Spleen (tissue), 11 donors: ENCODE results near the gene PPT2. TPM values are rescaled to one million over a fixed set of nuclear protein-coding genes. Genes with fewer than 3 reads are reported as not detected.

Experiments used
- DNase-seq: peaks from one replicate; pipeline ENCODE4 v3.0.0-alpha.2; 2020
- H3K27ac ChIP-seq, 8 donors: fragments of 200-600 bp; sonication (generic) in 7 of 8; 1 replicate in 4 of 8; 2 replicates in 4 of 8; pipeline versions ENCODE4 v1.5.0 to v1.8.0; 2016 to 2021; ENCODE audit warnings: inconsistent platforms in 4 of 8, mild to moderate bottlenecking in 4 of 8, moderate library complexity in 1 of 8
- H3K27me3 ChIP-seq, 7 donors: fragments of 200-600 bp; sonication (generic) in 6 of 7; replicated peaks in 1 of 7; 1 replicate in 4 of 7; 2 replicates in 3 of 7; pipeline versions ENCODE4 v1.5.0 to v1.8.0; 2016 to 2021; ENCODE audit warnings: inconsistent platforms in 3 of 7, mild to moderate bottlenecking in 1 of 7
- H3K36me3 ChIP-seq, 6 donors: fragments of 200-600 bp; sonication (generic) in 5 of 6; 1 replicate in 4 of 6; 2 replicates in 2 of 6; pipeline versions ENCODE4 v1.5.0 to v1.8.0; 2016 to 2021; ENCODE audit warnings: inconsistent platforms in 2 of 6
- H3K4me1 ChIP-seq, 6 donors: fragments of 200-600 bp; sonication (generic) in 5 of 6; 1 replicate in 3 of 6; 2 replicates in 3 of 6; pipeline versions ENCODE4 v1.5.0 to v1.8.0; 2016 to 2021; ENCODE audit warnings: inconsistent platforms in 3 of 6
- H3K4me3 ChIP-seq, 8 donors: fragments of 200-600 bp; sonication (generic) in 7 of 8; 1 replicate in 4 of 8; 2 replicates in 4 of 8; pipeline versions ENCODE4 v1.5.0 to v1.8.0; 2016 to 2021; ENCODE audit warnings: inconsistent platforms in 4 of 8, mild to moderate bottlenecking in 4 of 8, moderate library complexity in 2 of 8
- H3K9me3 ChIP-seq, 8 donors: fragments of 200-600 bp; sonication (generic) in 7 of 8; 1 replicate in 4 of 8; 2 replicates in 4 of 8; pipeline versions ENCODE4 v1.5.0 to v1.8.0; 2016 to 2021; ENCODE audit warnings: inconsistent platforms in 4 of 8
- POLR2A ChIP-seq, 3 donors: fragments of 450-650 bp; IDR thresholded peaks; one replicate each; pipeline ENCODE4 v1.5.1; 2017; ENCODE audit warnings: antibody characterized with exemption in 3 of 3, mild to moderate bottlenecking in 1 of 3
- POLR2AphosphoS5 ChIP-seq, 3 donors: sonication (generic); formaldehyde crosslinking; IDR thresholded peaks; one replicate each; pipeline ENCODE4 v1.5.1; 2017; ENCODE audit warnings: antibody characterized with exemption in 3 of 3
- WGBS, 5 donors: extraction: QIAGEN DNeasy Blood & Tissue Kit in 3 of 5; methylation state at CpG; one replicate each; pipeline versions ENCODE4 v1.1.5 to v1.1.7; 2013 to 2018; 5-methylcytosine and 5-hydroxymethylcytosine counted together
- intact Hi-C: fragments of 100-400 bp; cut with DNase I; formaldehyde crosslinking; loops from one replicate; pipeline ENCODE4 v1.15.0; 2023; ENCODE audit warnings: low total_unique reads
- polyA plus RNA-seq, 3 donors: library from polyadenylated mRNA; stranded (reverse); fragments of 200-250 nt; gene quantifications; one replicate each; pipeline ENCODE4 v1.2.1, GENCODE V29; 2013
- total RNA-seq, 7 donors: library from RNA; depleted of rRNA in 3 of 7; stranded (reverse); fragments of >200 nt in 3 of 7; fragmentation: NEBNext Ultra II Directional in 4 of 7; extraction: Animal tissue kit (Norgen Biotek cat#: 25700) in 4 of 7; gene quantifications; one replicate each; pipeline versions ENCODE4 v1.1.0 to v1.2.1, GENCODE V29; 2016 to 2021
- TF ChIP-seq, protein P1 (sequence below), 11 experiments: fragments of 200-600 bp in 7 of 11; fragments of 450-650 bp in 4 of 11; sonication (generic) in 4 of 11; IDR thresholded peaks in 8 of 11; conservative IDR thresholded peaks in 3 of 11; 1 replicate in 7 of 11; 2 replicates in 4 of 11; pipeline versions ENCODE4 v1.4.0 to v1.8.0; 2016 to 2021; ENCODE audit warnings: antibody characterized with exemption in 11 of 11, inconsistent platforms in 4 of 11, mild to moderate bottlenecking in 1 of 11
- donor health status: healthy with polysubstance abuse.
- donor health status: DM: no; HTN: no; CAD: no; lungs with moderate emphysema.
- donor health status: DM: no; HTN: no; CAD: no.
- donor health status: Bipolar disorder and iron deficiency.
- donor health status: healthy.
- donor health status: DM: no; HTN: no; CAD: no.
- donor health status: DM: yes; HTN: yes; CAD: no.

The PPT2 gene
- total and polyA plus RNA-seq, 10 donors = 2.3 to 26.7 (median 16.8) TPM

DNA sequence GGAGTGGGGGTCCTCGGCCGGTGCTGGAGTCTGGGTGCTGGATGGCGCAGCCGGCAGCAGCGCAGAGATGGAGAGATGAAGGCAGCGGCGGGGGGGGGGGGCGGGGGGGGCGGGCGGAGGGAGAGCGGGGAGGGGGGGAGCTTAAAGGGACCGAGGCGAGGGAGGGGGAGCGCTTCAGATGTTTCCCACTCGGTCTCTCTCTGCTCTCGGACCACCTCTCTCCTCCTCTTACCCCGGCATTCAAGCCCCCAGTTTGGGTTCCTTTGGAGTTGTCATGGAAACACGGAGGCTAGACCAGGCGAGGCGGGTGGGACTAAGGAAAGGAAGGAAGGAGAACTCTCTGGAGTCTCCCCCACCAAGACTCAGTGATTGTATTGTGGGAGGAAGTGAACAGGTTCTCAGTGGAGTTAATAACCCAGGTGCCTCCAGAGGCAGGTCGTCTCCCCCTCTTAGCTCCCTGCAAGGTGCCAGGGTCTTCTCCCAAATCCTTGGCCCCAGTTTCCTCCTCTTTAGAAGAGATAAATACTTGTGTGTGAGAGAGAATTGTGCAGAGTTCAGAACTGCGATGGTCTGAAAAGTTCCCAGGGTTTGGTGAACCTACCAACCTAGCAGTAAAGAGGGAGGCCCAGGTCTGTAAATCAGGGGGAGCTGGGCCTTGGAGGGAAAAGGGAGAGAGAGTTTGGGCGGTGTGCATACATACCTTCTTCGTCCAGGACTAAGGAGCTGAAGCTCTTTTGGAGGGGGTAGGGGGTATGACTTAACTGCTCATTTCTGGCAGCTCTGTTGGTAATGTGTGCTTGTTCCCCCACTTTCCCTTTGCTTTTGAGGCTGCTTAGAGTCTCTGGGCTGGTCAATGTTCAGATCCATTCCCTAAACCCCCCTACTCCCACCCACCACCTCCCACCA, 1.8 kb upstream of the PPT2 start, which contains the start of gene PRRT1:
Gene PRRT1 (minus strand): TSS at position 77 of the 906 bp plus-strand sequence. CDS start 112 bp downstream, outside the sequence.
- peaks cover 0 to 15% (median 2%) of the 10 kb centered on the region in 6 donors for H3K36me3 ChIP-seq
- H3K9me3 ChIP-seq = no peaks in the 10 kb centered on the region
- peak within 1 kb of the TSS in 4 of 8 donors; percentile 19 to 80 (median 66) for H3K4me3 ChIP-seq
- intact Hi-C loops = no loop called here
- TF ChIP-seq, protein P1, sequence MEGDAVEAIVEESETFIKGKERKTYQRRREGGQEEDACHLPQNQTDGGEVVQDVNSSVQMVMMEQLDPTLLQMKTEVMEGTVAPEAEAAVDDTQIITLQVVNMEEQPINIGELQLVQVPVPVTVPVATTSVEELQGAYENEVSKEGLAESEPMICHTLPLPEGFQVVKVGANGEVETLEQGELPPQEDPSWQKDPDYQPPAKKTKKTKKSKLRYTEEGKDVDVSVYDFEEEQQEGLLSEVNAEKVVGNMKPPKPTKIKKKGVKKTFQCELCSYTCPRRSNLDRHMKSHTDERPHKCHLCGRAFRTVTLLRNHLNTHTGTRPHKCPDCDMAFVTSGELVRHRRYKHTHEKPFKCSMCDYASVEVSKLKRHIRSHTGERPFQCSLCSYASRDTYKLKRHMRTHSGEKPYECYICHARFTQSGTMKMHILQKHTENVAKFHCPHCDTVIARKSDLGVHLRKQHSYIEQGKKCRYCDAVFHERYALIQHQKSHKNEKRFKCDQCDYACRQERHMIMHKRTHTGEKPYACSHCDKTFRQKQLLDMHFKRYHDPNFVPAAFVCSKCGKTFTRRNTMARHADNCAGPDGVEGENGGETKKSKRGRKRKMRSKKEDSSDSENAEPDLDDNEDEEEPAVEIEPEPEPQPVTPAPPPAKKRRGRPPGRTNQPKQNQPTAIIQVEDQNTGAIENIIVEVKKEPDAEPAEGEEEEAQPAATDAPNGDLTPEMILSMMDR (IDR thresholded peaks at IDR 0.05 in 8 of 11, conservative IDR thresholded peaks at IDR 0.05 in 3 of 11) = no peak
- TF ChIP-seq POLR2A (IDR thresholded peaks at IDR 0.05) (no peak), POLR2AphosphoS5 (IDR thresholded peaks at IDR 0.05) (no peak)
- H3K27me3 ChIP-seq = peaks cover 0 to 74% (median 39%) of the 10 kb centered on the region in 7 donors
- WGBS, 5 donors = 19 to 27% (median 22%) methylated on average over 16 to 21 of the region's 24 CpGs
- H3K27ac ChIP-seq = peak within 1 kb of the TSS in 6 of 8 donors; percentile 69 to 86 (median 83)
- no peak for DNase-seq
- H3K4me1 ChIP-seq = peaks cover 6 to 80% (median 44%) of the 10 kb centered on the region in 6 donors

DNA sequence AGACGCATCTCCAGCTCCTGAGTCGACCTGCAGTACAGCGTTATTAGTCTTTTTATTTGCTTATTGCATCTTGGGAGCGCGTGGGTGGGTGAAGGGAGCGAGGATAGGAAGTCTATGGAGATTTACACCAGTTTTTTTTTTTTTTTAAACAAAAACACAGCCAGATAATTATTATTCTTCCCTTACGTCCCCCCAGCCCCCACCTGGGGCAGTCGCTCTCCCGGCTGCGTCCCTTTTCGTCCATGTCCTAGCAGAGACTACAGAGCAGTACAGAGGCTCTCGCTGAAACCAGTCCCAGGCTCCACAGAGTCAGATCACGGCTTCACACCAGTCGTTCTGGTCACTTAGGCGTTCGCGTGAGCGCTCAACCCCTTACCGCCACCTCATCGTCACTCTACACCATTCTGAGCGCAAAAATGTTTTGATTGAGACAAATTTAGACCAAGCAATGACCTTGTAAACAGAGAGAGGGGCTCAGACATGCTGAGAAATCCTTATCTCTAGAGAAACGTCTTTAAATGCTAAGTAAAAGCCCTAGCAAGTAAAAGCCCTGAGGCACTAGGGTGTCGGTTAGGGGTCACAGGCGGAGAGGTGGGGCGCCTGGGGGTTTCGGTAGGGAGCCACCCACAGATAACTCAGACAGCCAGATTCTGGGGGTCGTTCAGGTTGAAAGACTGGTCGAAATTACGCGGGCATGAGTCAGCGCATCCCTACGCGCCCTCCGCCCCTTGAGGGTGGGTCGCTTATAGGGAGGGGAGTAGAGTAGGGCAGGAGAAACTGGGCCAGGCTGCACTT, 975 bp upstream of the PPT2 start:
- TF ChIP-seq POLR2AphosphoS5 (IDR thresholded peaks at IDR 0.05) (no peak), POLR2A (IDR thresholded peaks at IDR 0.05) (no peak)
- TF ChIP-seq, protein P1 (IDR thresholded peaks at IDR 0.05 in 8 of 11, conservative IDR thresholded peaks at IDR 0.05 in 3 of 11) = no peak
- H3K9me3 ChIP-seq = no peaks in the 10 kb centered on the region
- H3K36me3 ChIP-seq = peaks cover 0 to 23% (median 7%) of the 10 kb centered on the region in 6 donors
- peak overlapping the region; percentile 62 to 86 (median 82) for H3K27ac ChIP-seq
- intact Hi-C loops = no loop called here
- H3K27me3 ChIP-seq = peaks cover 0 to 66% (median 36%) of the 10 kb centered on the region in 7 donors
- no peak for DNase-seq
- WGBS, 5 donors = 53 to 63% (median 61%) methylated on average over 35 of the region's 35 CpGs
- H3K4me1 ChIP-seq = peaks cover 6 to 79% (median 44%) of the 10 kb centered on the region in 6 donors
- peak overlapping the region; percentile 5 to 80 (median 66) for H3K4me3 ChIP-seq

DNA sequence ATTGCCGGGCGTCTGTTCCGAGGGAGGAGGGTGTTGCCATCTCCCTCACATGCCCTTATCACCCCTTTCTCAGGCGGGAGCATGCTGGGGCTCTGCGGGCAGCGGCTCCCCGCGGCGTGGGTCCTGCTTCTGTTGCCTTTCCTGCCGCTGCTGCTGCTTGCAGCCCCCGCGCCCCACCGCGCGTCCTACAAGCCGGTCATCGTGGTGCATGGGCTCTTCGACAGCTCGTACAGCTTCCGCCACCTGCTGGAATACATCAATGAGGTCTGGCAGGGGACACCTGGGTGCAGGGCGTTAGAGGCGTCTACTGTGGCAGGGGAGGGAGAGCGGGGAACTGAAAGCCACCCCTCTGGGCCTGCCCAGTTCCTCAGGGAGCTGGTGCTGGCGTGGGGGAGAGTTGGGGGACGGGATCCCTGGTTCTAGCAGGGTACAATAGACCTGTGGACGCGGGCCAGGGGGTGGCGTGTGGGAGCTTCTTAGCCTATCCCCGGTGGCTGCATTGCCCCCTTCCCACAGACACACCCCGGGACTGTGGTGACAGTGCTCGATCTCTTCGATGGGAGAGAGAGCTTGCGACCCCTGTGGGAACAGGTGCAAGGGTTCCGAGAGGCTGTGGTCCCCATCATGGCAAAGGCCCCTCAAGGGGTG, 697 bp downstream of the PPT2 start:
- peak overlapping the region; percentile 60 to 86 (median 82) for H3K27ac ChIP-seq
- H3K36me3 ChIP-seq = peaks cover 0 to 39% (median 16%) of the 10 kb centered on the region in 6 donors
- intact Hi-C loops = no loop called here
- H3K4me1 ChIP-seq = peaks cover 6 to 62% (median 35%) of the 10 kb centered on the region in 6 donors
- H3K9me3 ChIP-seq = no peaks in the 10 kb centered on the region
- WGBS, 5 donors = 1 to 6% (median 4%) methylated on average over 15 to 34 of the region's 34 CpGs
- H3K27me3 ChIP-seq = peaks cover 0 to 49% (median 19%) of the 10 kb centered on the region in 7 donors
- TF ChIP-seq, protein P1 (IDR thresholded peaks at IDR 0.05 in 8 of 11, conservative IDR thresholded peaks at IDR 0.05 in 3 of 11) = peak; percentile 37 to 75 (median 57)
- peak; percentile 38 to 64 (median 59) for TF ChIP-seq POLR2AphosphoS5 (IDR thresholded peaks at IDR 0.05)
- no peak for TF ChIP-seq POLR2A (IDR thresholded peaks at IDR 0.05)
- peak; percentile 88 for DNase-seq
- H3K4me3 ChIP-seq = peak overlapping the region; percentile 49 to 80 (median 68)
